ENCODE results near the gene PLPPR5.

Gene PLPPR5

GRCh38 chr1:98910827-98911226, 93.8 kb downstream of the PLPPR5 start:
- no peak for TF ChIP-seq CTCF (IDR thresholded peaks at IDR 0.05; ENCODE audit: control insufficient read depth, insufficient read depth, low read depth, low read length, missing control alignments)
- no peak for DNase-seq (ENCODE audit: low read depth)
- H3K4me3 ChIP-seq (ENCODE audit: control insufficient read depth, low read depth, low read length): no peak overlapping the region

- H3K4me3 ChIP-seq (ENCODE audit: control insufficient read depth, low read depth, low read length): no peak overlapping the region
- TF ChIP-seq CTCF (IDR thresholded peaks at IDR 0.05; ENCODE audit: control insufficient read depth, insufficient read depth, low read depth, low read length, missing control alignments): no peak
- no peak for DNase-seq (ENCODE audit: low read depth)
These were observed 95.7 kb downstream of the PLPPR5 start for GRCh38 chr1:98908980-98909379.

- no peak for DNase-seq (ENCODE audit: low read depth)
- H3K4me3 ChIP-seq (ENCODE audit: control insufficient read depth, low read depth, low read length): no peak overlapping the region
- no peak for TF ChIP-seq CTCF (IDR thresholded peaks at IDR 0.05; ENCODE audit: control insufficient read depth, insufficient read depth, low read depth, low read length, missing control alignments)
These were observed 97.9 kb downstream of the PLPPR5 start for GRCh38 chr1:98906809-98907208.

- TF ChIP-seq CTCF (IDR thresholded peaks at IDR 0.05; ENCODE audit: control insufficient read depth, insufficient read depth, low read depth, low read length, missing control alignments): no peak
- H3K4me3 ChIP-seq (ENCODE audit: control insufficient read depth, low read depth, low read length): no peak overlapping the region
- no peak for DNase-seq (ENCODE audit: low read depth)
These were observed 98.3 kb downstream of the PLPPR5 start for GRCh38 chr1:98906361-98906760.

GRCh38 chr1:98904684-98905083, 100.0 kb downstream of the PLPPR5 start:
- DNase-seq (ENCODE audit: low read depth): no peak
- no peak for TF ChIP-seq CTCF (IDR thresholded peaks at IDR 0.05; ENCODE audit: control insufficient read depth, insufficient read depth, low read depth, low read length, missing control alignments)
- no peak overlapping the region for H3K4me3 ChIP-seq (ENCODE audit: control insufficient read depth, low read depth, low read length)

- DNase-seq (ENCODE audit: low read depth): no peak
- H3K4me3 ChIP-seq (ENCODE audit: control insufficient read depth, low read depth, low read length): no peak overlapping the region
- no peak for TF ChIP-seq CTCF (IDR thresholded peaks at IDR 0.05; ENCODE audit: control insufficient read depth, insufficient read depth, low read depth, low read length, missing control alignments)
These were observed 100.9 kb downstream of the PLPPR5 start for GRCh38 chr1:98903726-98904125.

GRCh38 chr1:98903261-98903660, 101.4 kb downstream of the PLPPR5 start:
- DNase-seq (ENCODE audit: low read depth): peak; percentile 38
- TF ChIP-seq CTCF (IDR thresholded peaks at IDR 0.05; ENCODE audit: control insufficient read depth, insufficient read depth, low read depth, low read length, missing control alignments): no peak
- H3K4me3 ChIP-seq (ENCODE audit: control insufficient read depth, low read depth, low read length): no peak overlapping the region

All from AG09309 (cell line).